Activated CD8-positive, alpha-beta T cell treated with anti-CD3 and anti-CD28 coated beads for 36 hours (primary cell): ENCODE data around the gene ADARB1. TPM values are rescaled to one million over a fixed set of nuclear protein-coding genes. Genes with fewer than 3 reads are reported as not detected.

Experiments
- ATAC-seq: fragments of 200-7000 bp; cut with Tn5 transposase; one replicate; pipeline ENCODE4 v1.10.0; 2021; ENCODE audit warnings: mild to moderate bottlenecking, moderate library complexity
- CTCF ChIA-PET: fragments of 350-600 bp; sonication (Branson Sonifier 250); formaldehyde crosslinking; loops from one replicate; lab custom pipeline; 2021; ENCODE audit warnings: antibody characterized with exemption; lab: Charles Lee
- POLR2A ChIA-PET: fragments of 350-600 bp; sonication (Branson Sonifier 250); formaldehyde crosslinking; loops from one replicate; lab custom pipeline; 2021; ENCODE audit warnings: antibody characterized with exemption; lab: Charles Lee
- DNase-seq: peaks from one replicate; pipeline ENCODE4 v3.0.0-alpha.2; 2020
- H3K27ac Mint-ChIP-seq: one replicate; pipeline ENCODE4 v1.8.0; 2021; ENCODE audit warnings: mild to moderate bottlenecking, mixed read lengths
- H3K27me3 Mint-ChIP-seq: one replicate; pipeline ENCODE4 v1.8.0; 2021; ENCODE audit warnings: mixed read lengths
- H3K36me3 Mint-ChIP-seq: one replicate; pipeline ENCODE4 v1.8.0; 2021; ENCODE audit warnings: low read depth, mixed read lengths
- H3K4me1 Mint-ChIP-seq: one replicate; pipeline ENCODE4 v1.8.0; 2021; ENCODE audit warnings: low read depth, mixed read lengths
- H3K4me3 Mint-ChIP-seq: one replicate; pipeline ENCODE4 v1.8.0; 2021; ENCODE audit warnings: mild to moderate bottlenecking, moderate library complexity, mixed read lengths
- H3K9me3 Mint-ChIP-seq: one replicate; pipeline ENCODE4 v1.8.0; 2021; ENCODE audit warnings: mixed read lengths
- CTCF ChIP-seq: fragments of 200-600 bp; IDR thresholded peaks from one replicate; pipeline ENCODE4 v1.8.0; 2022; ENCODE audit warnings: antibody characterized with exemption, mild to moderate bottlenecking
- intact Hi-C: fragments of 100-400 bp; cut with micrococcal nuclease; formaldehyde crosslinking; loops from one replicate; pipeline ENCODE4 v1.10.0; 2022
- total RNA-seq, 2 experiments: library from RNA; stranded (reverse); gene quantifications; one replicate each; pipeline ENCODE4 v1.2.3, GENCODE V29; 2021

ADARB1 gene
- total RNA-seq, 2 experiments from 2014 or later: 36.2 to 37.1 TPM

- ChIA-PET CTCF (interaction anchor here (0.7 to 1.9 kb wide), 4 partner anchors 9 to 42 kb away, joined by 3 to 5 read pairs (median 4); no protein-coding TSS in a partner anchor), POLR2A (interaction anchor here (1.8 kb wide), 2 partner anchors 10 to 18 kb away, joined by 5 to 6 read pairs; no protein-coding TSS in a partner anchor)
- H3K27me3 Mint-ChIP-seq: no peaks in the 10 kb centered on the region
- peaks cover 81% of the 10 kb centered on the region for H3K4me1 Mint-ChIP-seq
- ATAC-seq (peak; percentile 64), DNase-seq (peak; percentile 69)
- H3K36me3 Mint-ChIP-seq: peaks cover 16% of the 10 kb centered on the region
- H3K9me3 Mint-ChIP-seq: no peaks in the 10 kb centered on the region
- no peak for TF ChIP-seq CTCF
- intact Hi-C loops: no loop called here
- peak overlapping the region; percentile 28 for H3K4me3 Mint-ChIP-seq
- H3K27ac Mint-ChIP-seq: peak overlapping the region; percentile 86
Measured at GRCh38 chr21:45087022-45087823, 12.8 kb downstream of the ADARB1 start.

- CTCF ChIA-PET: interaction anchor here (1.4 to 3.2 kb wide), 2 partner anchors 40 to 50 kb away, joined by 7 to 10 read pairs; no protein-coding TSS in a partner anchor
- H3K9me3 Mint-ChIP-seq: no peaks in the 10 kb centered on the region
Measured at GRCh38 chr21:45088116-45088515, 13.7 kb downstream of the ADARB1 start.

GRCh38 chr21:45088729-45089128, 14.3 kb downstream of the ADARB1 start:
- Mint-ChIP-seq H3K36me3 (peaks cover 11% of the 10 kb centered on the region), H3K4me1 (peaks cover 77% of the 10 kb centered on the region), H3K27ac (peak overlapping the region; percentile 30), H3K27me3 (no peaks in the 10 kb centered on the region), H3K9me3 (no peaks in the 10 kb centered on the region), H3K4me3 (no peak overlapping the region)
- no peak for TF ChIP-seq CTCF
- ChIA-PET CTCF (interaction anchor here (1.1 to 3.2 kb wide), 4 partner anchors 12 to 49 kb away, joined by 3 to 10 read pairs (median 5); no protein-coding TSS in a partner anchor), POLR2A (interaction anchor here (0.9 to 1.5 kb wide), 4 partner anchors 10 to 17 kb away, joined by 3 to 4 read pairs (median 4); partner anchors contain the start of gene ADARB1)
- no peak for ATAC-seq
- DNase-seq: peak; percentile 43
- intact Hi-C loops: no loop called here

More at GRCh38 chr21:45088116-45088515, 13.7 kb downstream of the ADARB1 start:
- no peaks in the 10 kb centered on the region for H3K27me3 Mint-ChIP-seq
- DNase-seq (no peak), ATAC-seq (no peak)
- H3K36me3 Mint-ChIP-seq: peaks cover 11% of the 10 kb centered on the region
- POLR2A ChIA-PET: interaction anchor here (0.9 to 1.5 kb wide), 2 partner anchors 14 to 15 kb away, joined by 3 to 4 read pairs; partner anchors contain the start of gene ADARB1
- peak overlapping the region; percentile 16 for H3K4me3 Mint-ChIP-seq
- H3K27ac Mint-ChIP-seq: peak overlapping the region; percentile 86
- intact Hi-C loops: no loop called here
- H3K4me1 Mint-ChIP-seq: peaks cover 78% of the 10 kb centered on the region
- no peak for TF ChIP-seq CTCF

- ATAC-seq: no peak
- Mint-ChIP-seq H3K27ac (no peak overlapping the region), H3K4me1 (peaks cover 71% of the 10 kb centered on the region), H3K9me3 (no peaks in the 10 kb centered on the region), H3K4me3 (no peak overlapping the region), H3K36me3 (peaks cover 7% of the 10 kb centered on the region), H3K27me3 (no peaks in the 10 kb centered on the region)
- ChIA-PET POLR2A (interaction anchor here (1.5 kb wide), 2 partner anchors 15 to 21 kb away, joined by 4 read pairs; partner anchors contain the start of gene ADARB1), CTCF (interaction anchor here (1.1 to 3.2 kb wide), 3 partner anchors 10 to 48 kb away, joined by 3 to 10 read pairs (median 4); no protein-coding TSS in a partner anchor)
- intact Hi-C loops: no loop called here
- TF ChIP-seq CTCF: no peak
- DNase-seq: no peak
Measured at GRCh38 chr21:45089964-45090363, 15.6 kb downstream of the ADARB1 start.
